Measurements from ENCODE around the gene ARMH4.

Gene ARMH4

GRCh38 chr14:58167057-58167456 lies 15.0 kb upstream of the ARMH4 start:
- TF ChIP-seq CTCF (IDR thresholded peaks at IDR 0.05; ENCODE audit: control insufficient read depth, insufficient read depth, low read depth, low read length, missing control alignments): no peak
- no peak overlapping the region for H3K4me3 ChIP-seq (ENCODE audit: control insufficient read depth, low read depth, low read length)
- DNase-seq (ENCODE audit: low read depth): no peak

- peak; percentile 33 for DNase-seq (ENCODE audit: low read depth)
- H3K4me3 ChIP-seq (ENCODE audit: control insufficient read depth, low read depth, low read length): no peak overlapping the region
- peak; percentile 74 for TF ChIP-seq CTCF (IDR thresholded peaks at IDR 0.05; ENCODE audit: control insufficient read depth, insufficient read depth, low read depth, low read length, missing control alignments)
Measured at GRCh38 chr14:58166005-58166983, 14.3 kb upstream of the ARMH4 start.

GRCh38 chr14:58160561-58160960 lies 8.5 kb upstream of the ARMH4 start:
- TF ChIP-seq CTCF (IDR thresholded peaks at IDR 0.05; ENCODE audit: control insufficient read depth, insufficient read depth, low read depth, low read length, missing control alignments): no peak
- no peak overlapping the region for H3K4me3 ChIP-seq (ENCODE audit: control insufficient read depth, low read depth, low read length)
- DNase-seq (ENCODE audit: low read depth): no peak

- peak overlapping the region; percentile 74 for H3K4me3 ChIP-seq (ENCODE audit: control insufficient read depth, low read depth, low read length)
- no peak for TF ChIP-seq CTCF (IDR thresholded peaks at IDR 0.05; ENCODE audit: control insufficient read depth, insufficient read depth, low read depth, low read length, missing control alignments)
- DNase-seq (ENCODE audit: low read depth): no peak
Measured at GRCh38 chr14:58151133-58152013, 640 bp downstream of the ARMH4 start.

GRCh38 chr14:58150243-58150805 lies 1.7 kb downstream of the ARMH4 start:
- no peak for TF ChIP-seq CTCF (IDR thresholded peaks at IDR 0.05; ENCODE audit: control insufficient read depth, insufficient read depth, low read depth, low read length, missing control alignments)
- no peak for DNase-seq (ENCODE audit: low read depth)
- no peak overlapping the region for H3K4me3 ChIP-seq (ENCODE audit: control insufficient read depth, low read depth, low read length)

GRCh38 chr14:58149196-58149595 lies 2.8 kb downstream of the ARMH4 start:
- TF ChIP-seq CTCF (IDR thresholded peaks at IDR 0.05; ENCODE audit: control insufficient read depth, insufficient read depth, low read depth, low read length, missing control alignments): no peak
- H3K4me3 ChIP-seq (ENCODE audit: control insufficient read depth, low read depth, low read length): no peak overlapping the region
- DNase-seq (ENCODE audit: low read depth): no peak
